Measurements from ENCODE around the gene BTBD6.

BTBD6 gene

GRCh38 chr14:105211086-105211757 lies 37.1 kb upstream of the BTBD6 start:
- DNase-seq (ENCODE audit: low read depth) = no peak

DNA sequence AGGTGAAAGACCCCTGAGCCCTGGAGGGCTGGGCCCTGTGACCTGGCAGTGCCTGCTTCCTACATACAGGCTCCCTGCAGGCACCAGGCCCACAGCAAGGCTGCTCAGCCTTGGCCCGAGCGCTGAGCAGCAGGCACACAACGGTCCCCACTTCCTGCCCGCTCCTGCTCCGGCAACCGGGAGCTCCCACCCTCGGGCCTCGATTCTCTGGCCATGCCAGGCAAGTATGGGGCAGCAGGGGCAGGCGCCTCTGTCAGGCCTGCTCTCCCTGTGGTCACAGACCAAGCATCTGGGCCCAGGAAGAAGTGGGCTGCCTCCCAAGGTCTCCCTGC lies 36.6 kb upstream of the BTBD6 start:
- DNase-seq (ENCODE audit: low read depth) = no peak

GRCh38 chr14:105212541-105213300 lies 35.6 kb upstream of the BTBD6 start:
- DNase-seq (ENCODE audit: low read depth) = no peak

DNA sequence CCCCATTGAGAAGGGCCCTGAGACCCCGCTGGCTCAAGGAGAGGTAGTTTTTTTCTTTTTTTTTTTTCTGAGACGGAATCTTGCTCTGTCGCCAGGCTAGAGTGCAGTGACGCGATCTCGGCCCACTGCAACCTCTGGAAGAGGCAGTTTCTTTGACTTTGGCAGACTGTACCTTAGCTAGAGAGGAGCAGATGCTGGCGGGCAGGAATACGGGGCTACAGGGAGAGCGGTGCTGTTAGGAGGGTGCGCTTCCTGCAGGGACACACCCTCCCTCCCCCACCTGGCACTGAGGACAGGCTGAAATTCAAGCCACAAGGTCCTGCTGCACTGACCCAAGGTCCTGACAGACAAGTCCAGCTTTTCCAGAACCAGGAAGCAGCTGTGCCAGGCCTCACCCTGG lies 35.0 kb upstream of the BTBD6 start:
- DNase-seq (ENCODE audit: low read depth) = no peak

DNA sequence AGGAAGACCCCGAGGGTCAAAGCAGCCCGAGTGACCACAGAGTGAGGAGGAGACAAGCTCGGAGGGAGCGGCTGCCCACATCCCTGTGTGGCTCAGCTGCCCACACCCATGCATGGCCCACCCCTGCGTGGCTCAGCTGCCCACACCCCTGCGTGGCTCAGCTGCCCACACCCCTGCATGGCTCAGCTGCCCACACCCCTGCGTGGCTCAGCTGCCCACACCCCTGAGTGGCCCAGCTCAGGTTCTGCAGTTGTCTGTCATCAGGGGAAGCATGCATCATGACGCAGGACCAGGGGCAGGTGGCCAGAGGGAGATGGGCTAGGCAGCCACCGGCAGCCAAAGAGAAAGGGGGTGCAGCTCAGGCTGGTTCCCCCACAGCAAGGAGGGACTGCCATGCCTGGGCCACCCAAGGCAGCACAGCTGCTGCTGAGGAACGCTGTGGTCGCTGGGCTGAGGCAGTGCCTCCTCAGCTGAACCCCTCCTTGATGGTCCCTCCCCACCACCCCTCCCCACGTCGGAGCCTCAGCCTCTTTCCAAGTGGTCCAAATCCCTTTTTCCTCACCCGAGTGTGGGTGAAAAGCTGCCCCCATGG lies 33.9 kb upstream of the BTBD6 start:
- DNase-seq (ENCODE audit: low read depth) = no peak

DNA sequence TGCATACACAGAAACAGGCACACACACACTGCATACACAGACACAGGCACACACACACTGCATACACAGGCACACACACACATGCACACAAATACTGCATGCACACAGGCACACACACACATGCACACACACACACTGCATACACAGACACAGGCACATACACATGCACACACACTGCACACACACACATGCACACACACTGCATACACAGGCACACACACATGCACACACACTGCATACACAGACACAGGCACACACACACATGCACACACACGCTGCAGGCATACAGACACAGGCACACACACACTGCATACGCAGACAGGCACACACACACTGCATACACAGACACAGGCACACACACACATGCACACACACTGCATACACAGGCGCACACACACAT lies 32.7 kb upstream of the BTBD6 start:
- DNase-seq (ENCODE audit: low read depth) = no peak

DNA sequence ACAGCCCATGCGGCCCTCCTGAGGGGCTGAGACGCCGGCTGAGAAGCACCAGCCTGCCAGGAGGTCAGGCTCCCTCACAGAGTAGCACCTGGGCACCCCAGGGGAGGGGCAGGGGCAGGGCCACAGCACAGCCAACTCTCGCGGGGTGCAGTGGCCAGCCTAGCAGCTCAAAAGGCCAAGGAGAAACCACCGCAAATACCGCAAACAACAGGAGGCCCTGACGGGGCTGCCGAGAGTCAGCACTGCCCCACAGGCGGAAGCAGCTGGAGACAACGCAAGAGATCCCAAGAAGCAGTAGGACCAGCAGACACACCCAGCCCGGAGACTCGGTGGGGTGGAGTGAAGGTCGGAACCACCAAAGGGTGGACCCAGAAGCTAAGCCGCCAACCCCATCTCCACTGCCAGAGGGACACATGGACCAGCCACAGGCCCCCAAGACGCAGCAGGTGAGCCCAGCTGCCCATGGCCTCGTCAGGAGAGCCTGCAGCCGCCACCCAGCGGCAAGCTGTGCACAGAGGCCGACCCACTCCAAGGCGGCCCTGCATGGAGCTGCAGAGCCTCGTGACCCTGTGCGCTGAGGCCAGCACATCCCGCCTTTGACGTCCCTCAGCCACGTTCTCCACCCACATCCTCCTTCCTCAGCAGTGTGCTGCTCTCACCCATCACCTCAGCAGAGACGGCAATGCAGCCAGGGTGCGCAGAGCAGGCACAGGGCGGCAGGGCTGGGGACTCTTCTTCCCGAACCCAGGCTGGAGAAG lies 31.7 kb upstream of the BTBD6 start:
- DNase-seq (ENCODE audit: low read depth) = no peak

DNA sequence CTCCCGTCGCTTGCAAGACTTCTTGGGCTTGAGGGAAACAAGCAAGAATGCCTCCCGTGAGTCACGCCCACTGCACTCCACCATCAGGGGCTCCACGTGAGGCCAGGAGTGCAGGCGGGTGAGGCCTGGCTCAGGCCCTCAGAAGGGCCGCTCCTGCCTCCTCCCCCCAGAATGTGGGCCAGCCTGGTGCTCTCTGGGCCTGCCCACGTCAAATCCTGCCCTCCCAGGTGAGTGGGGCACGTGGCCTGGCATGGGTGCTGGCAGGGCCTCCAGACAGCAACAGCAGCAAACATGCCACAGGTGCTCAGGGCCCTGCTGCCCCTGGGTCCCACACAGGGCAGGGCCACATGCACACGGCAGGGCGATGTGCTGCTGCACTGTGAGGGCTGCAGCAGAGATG lies 30.6 kb upstream of the BTBD6 start:
- no peak for DNase-seq (ENCODE audit: low read depth)

DNA sequence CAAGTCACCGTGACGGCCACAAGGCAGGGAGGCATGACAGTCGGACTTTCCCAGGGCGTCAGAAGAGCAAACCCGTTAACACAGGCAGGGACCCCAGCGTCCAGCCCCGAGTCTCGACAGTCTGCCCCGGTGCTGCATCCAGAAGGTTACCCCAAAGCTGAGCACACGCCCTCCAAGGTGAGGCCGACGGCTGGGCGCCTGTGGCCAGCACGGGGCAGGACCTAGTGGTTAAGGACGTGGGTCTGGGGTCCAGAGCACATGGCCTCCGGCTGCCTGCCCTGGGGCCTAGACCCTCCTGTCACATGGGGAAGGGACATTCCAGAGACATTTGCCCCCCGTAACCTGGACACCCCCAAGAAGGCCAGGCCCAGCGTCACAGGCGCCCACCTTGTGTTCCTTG lies 29.7 kb upstream of the BTBD6 start:
- no peak for DNase-seq (ENCODE audit: low read depth)

DNA sequence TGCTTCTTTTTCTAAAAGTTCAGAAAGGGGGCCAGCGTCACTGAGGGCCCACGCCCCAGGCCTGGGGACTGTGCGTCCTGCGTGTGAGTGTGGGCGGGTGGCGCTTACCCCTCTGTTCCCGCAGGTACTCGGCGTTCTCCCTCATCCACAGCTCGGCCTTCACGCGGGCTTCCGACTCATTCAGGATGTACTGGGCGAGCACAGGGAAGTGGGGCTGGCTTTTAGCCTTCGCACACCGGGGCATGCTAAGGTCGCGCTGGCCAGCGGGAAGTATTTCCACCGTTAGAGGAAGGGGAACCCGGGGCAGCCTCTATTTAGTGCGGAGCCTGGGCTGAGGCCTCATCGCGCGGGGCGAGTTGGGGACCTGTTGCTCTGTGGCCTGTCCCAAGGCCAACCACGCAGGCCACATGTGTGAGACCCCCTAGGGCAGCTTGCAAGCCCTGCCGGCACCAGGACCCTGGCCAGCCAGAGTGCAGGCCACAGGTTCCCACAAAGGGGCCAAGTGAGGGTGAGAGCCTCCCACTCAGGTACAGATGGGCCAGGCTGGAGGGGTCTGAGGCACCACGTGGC lies 29.2 kb upstream of the BTBD6 start:
- no peak for DNase-seq (ENCODE audit: low read depth)

- no peak for DNase-seq (ENCODE audit: low read depth)
Observed at GRCh38 chr14:105219753-105220152, 28.6 kb upstream of the BTBD6 start.

DNA sequence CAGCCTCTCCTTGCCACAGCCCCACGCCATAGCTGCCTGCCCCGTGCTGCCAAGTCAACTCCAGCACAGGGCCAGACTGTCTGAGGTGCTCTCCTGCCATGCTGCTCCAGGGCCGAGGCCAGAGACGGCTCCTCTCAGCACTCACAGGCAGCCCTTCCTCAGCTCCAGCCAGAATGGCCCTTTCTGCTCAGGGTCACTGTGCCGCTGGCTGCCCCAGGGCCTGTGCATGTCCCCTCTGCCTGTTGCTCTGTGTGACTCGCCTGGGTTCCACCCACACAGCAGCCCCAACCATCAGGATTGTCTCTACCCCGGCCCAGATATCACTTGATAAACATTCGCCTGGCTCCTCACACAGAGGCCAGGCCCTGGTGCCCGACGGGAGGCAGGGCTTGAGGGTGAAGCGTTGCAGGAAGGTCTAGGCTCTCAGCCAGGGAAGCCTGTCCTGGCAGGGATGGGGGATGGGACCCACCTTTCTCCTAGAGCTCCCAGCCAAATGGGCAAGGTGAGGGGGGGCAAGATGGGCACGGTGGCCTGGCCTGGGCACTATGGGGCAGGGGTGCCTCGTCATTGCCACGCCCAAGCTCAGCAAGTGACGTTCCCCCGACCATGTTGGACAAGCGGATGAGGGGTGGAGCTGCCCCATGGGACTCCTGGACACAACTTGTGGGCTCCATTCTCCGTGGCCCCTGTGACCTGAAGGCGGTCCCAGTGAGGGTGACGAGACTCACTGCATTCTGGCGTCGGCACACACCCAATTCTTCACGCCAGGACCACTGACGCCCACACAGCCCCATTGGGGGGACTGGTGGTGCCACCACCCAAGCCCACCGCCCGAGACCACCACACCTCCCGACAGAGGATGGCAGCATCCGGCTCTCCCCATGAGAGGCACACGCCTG lies 27.4 kb upstream of the BTBD6 start:
- DNase-seq (ENCODE audit: low read depth) = no peak

- DNase-seq (ENCODE audit: low read depth) = no peak
Observed at GRCh38 chr14:105221598-105222178, 26.6 kb upstream of the BTBD6 start.

DNA sequence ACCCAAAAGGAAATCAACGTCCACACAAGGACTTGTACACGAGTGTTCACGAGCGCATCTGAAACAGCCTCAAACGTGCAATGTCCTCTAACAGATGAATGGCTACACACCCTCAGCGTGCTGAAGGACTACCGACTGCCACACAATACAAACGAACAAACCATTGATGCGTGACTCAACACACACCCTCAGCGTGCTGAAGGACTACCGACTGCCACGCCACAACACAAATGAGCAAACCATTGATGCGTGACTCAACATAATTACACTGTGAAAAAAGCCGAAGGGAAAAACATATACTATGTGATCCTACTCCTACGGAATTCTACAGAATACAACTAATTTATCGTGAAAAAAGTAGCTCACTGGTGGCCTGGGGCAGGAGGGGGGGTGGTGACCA lies 25.1 kb upstream of the BTBD6 start:
- no peak for DNase-seq (ENCODE audit: low read depth)

GRCh38 chr14:105223770-105224544 lies 24.4 kb upstream of the BTBD6 start:
- no peak for DNase-seq (ENCODE audit: low read depth)

DNA sequence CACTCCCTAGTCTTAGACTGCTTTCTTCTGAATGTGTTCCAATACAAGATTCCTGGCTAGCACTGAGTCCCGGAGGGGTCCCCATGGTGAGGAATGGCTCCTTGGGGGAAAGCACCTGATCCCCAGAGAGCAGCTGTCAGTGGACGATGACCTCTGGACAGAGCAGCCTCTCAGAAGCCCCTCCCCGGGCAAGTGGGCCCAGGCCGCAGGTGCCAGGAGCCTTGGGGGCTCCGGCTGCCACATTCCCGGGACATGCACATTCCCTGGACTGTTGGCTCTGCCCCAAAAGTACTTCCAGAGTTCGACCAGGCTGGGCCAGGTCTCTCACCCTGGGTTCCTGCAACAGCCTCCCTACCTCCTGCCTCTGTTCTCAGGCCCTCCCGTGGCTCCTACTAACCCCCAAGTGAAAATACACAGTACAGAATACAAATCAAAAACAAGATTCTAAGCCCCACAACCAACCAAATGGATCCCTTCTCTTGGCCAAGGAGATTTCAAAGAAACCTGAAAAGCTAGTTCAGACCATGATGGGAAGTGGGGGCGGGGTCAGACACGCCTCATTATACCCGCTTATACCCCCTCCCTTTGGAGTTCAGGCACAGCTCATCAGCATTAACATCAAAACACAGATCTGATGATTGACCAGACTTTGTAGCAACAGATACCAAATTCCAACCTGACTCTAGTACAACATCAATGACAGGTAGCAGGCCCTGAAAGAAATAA lies 23.3 kb upstream of the BTBD6 start:
- no peak for DNase-seq (ENCODE audit: low read depth)

- DNase-seq (ENCODE audit: low read depth) = no peak
Observed at GRCh38 chr14:105226198-105226597, 22.1 kb upstream of the BTBD6 start.

- DNase-seq (ENCODE audit: low read depth) = no peak
Observed at GRCh38 chr14:105227346-105227745, 21.0 kb upstream of the BTBD6 start.

GRCh38 chr14:105228562-105228961 lies 19.8 kb upstream of the BTBD6 start:
- DNase-seq (ENCODE audit: low read depth) = no peak

Data from CMK (cell line).